ENCODE data around the gene TMEM221. TPM values are rescaled to one million over a fixed set of nuclear protein-coding genes. Genes with fewer than 3 reads are reported as not detected.

The TMEM221 gene
- total RNA-seq, 2 donors from 2014 or later, result not detected

GRCh38 chr19:17467471-17468301 is 19.2 kb upstream of the TMEM221 start:
- Mint-ChIP-seq H3K27me3 (no peaks in the 10 kb centered on the region), H3K36me3 (no peaks in the 10 kb centered on the region), H3K4me3 (no peak overlapping the region), H3K27ac (peak overlapping the region in 1 of 2 donors; percentile 49), H3K4me1 (ENCODE audit: low read depth in 2 of 2) (peaks cover 13 to 19% of the 10 kb centered on the region in 2 donors), H3K9me3 (no peaks in the 10 kb centered on the region)
- ATAC-seq (no peak), DNase-seq (ENCODE audit: low spot score) (no peak)

DNA sequence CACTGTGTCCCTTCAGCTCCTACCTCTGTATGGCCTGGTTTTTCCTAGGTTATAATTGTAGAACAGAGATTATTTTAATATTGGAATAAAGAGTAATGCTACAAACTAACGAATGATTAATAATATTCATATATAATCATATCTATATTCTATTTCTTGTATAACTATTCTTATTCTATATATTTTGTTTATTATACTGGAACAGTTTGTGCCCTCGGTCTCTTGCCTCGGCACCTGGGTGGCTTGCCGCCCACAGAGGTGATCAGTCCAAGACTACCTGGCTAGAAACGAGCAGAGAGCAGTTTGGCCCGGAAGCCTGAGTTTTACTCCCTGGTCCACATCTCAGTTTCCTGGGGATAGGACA is 18.0 kb upstream of the TMEM221 start:
- Mint-ChIP-seq H3K27ac (no peak overlapping the region), H3K4me3 (no peak overlapping the region), H3K36me3 (no peaks in the 10 kb centered on the region), H3K4me1 (ENCODE audit: low read depth in 2 of 2) (peaks cover 13 to 18% of the 10 kb centered on the region in 2 donors), H3K27me3 (no peaks in the 10 kb centered on the region), H3K9me3 (no peaks in the 10 kb centered on the region)
- DNase-seq (ENCODE audit: low spot score) (no peak), ATAC-seq (no peak)

GRCh38 chr19:17460372-17461230 is 12.1 kb upstream of the TMEM221 start, which contains the start of gene NXNL1:
TSS of gene NXNL1 (minus strand) at chr19:17460926. CDS start at chr19:17460869, 57 bp downstream.
- Mint-ChIP-seq H3K9me3 (no peaks in the 10 kb centered on the region), H3K36me3 (no peaks in the 10 kb centered on the region), H3K4me3 (no peak within 1 kb of the TSS), H3K27ac (no peak within 1 kb of the TSS), H3K4me1 (ENCODE audit: low read depth in 2 of 2) (no peaks in the 10 kb centered on the region), H3K27me3 (peaks cover 8 to 10% of the 10 kb centered on the region in 2 donors)
- DNase-seq (ENCODE audit: low spot score), result no peak
- ATAC-seq, result no peak

GRCh38 chr19:17458970-17459369 is 10.5 kb upstream of the TMEM221 start:
- no peak overlapping the region for H3K27ac Mint-ChIP-seq
- H3K27me3 Mint-ChIP-seq, result peaks cover 8 to 15% of the 10 kb centered on the region in 2 donors
- H3K9me3 Mint-ChIP-seq, result no peaks in the 10 kb centered on the region
- H3K4me1 Mint-ChIP-seq (ENCODE audit: low read depth in 2 of 2), result no peaks in the 10 kb centered on the region
- no peak overlapping the region for H3K4me3 Mint-ChIP-seq
- DNase-seq (ENCODE audit: low spot score) (no peak), ATAC-seq (no peak)
- H3K36me3 Mint-ChIP-seq, result no peaks in the 10 kb centered on the region

GRCh38 chr19:17457616-17458015 is 9.1 kb upstream of the TMEM221 start:
- Mint-ChIP-seq H3K9me3 (no peaks in the 10 kb centered on the region), H3K36me3 (no peaks in the 10 kb centered on the region), H3K4me1 (ENCODE audit: low read depth in 2 of 2) (peaks cover 0 to 3% of the 10 kb centered on the region in 2 donors), H3K27me3 (peaks cover 8 to 18% of the 10 kb centered on the region in 2 donors), H3K27ac (no peak overlapping the region), H3K4me3 (no peak overlapping the region)
- ATAC-seq (no peak), DNase-seq (ENCODE audit: low spot score) (no peak)

GRCh38 chr19:17456127-17456526 is 7.7 kb upstream of the TMEM221 start:
- Mint-ChIP-seq H3K27ac (no peak overlapping the region), H3K36me3 (no peaks in the 10 kb centered on the region), H3K4me3 (no peak overlapping the region), H3K9me3 (no peaks in the 10 kb centered on the region), H3K4me1 (ENCODE audit: low read depth in 2 of 2) (peaks cover 0 to 3% of the 10 kb centered on the region in 2 donors), H3K27me3 (peaks cover 8 to 18% of the 10 kb centered on the region in 2 donors)
- no peak for ATAC-seq
- no peak for DNase-seq (ENCODE audit: low spot score)

GRCh38 chr19:17455308-17456123 is 7.0 kb upstream of the TMEM221 start:
- no peak for DNase-seq (ENCODE audit: low spot score)
- Mint-ChIP-seq H3K9me3 (no peaks in the 10 kb centered on the region), H3K4me1 (ENCODE audit: low read depth in 2 of 2) (peaks cover 0 to 3% of the 10 kb centered on the region in 2 donors), H3K4me3 (no peak overlapping the region), H3K27me3 (peaks cover 9 to 18% of the 10 kb centered on the region in 2 donors), H3K27ac (no peak overlapping the region), H3K36me3 (no peaks in the 10 kb centered on the region)
- peak; percentile 36 to 39 for ATAC-seq

GRCh38 chr19:17454576-17455071 is 6.2 kb upstream of the TMEM221 start:
- H3K4me3 Mint-ChIP-seq, result no peak overlapping the region
- H3K4me1 Mint-ChIP-seq (ENCODE audit: low read depth in 2 of 2), result peaks cover 6 to 8% of the 10 kb centered on the region in 2 donors
- DNase-seq (ENCODE audit: low spot score) (no peak), ATAC-seq (no peak)
- H3K36me3 Mint-ChIP-seq, result no peaks in the 10 kb centered on the region
- H3K27me3 Mint-ChIP-seq, result peaks cover 18 to 25% of the 10 kb centered on the region in 2 donors
- no peaks in the 10 kb centered on the region for H3K9me3 Mint-ChIP-seq
- H3K27ac Mint-ChIP-seq, result no peak overlapping the region

DNA sequence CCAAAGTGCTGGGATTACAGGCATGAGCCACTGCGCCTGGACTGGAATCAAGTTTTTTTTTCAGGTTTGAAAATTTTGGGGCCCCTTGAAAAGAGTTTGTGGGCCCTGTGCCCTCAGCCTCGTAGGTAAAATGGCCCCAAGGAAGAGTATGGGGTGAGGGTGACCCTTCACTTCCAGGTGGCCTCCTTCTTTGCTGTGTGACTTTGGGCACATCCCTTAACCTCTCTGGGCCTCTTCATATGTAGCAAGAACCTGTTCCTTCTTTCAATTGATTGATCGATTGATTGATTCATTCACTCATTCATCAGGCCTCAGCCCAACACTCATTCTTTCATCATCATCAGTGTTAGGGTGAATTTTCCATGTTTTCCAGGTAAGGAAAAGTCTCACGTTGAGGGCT is 3.4 kb upstream of the TMEM221 start:
- peaks cover 6 to 8% of the 10 kb centered on the region in 2 donors for H3K4me1 Mint-ChIP-seq (ENCODE audit: low read depth in 2 of 2)
- H3K27me3 Mint-ChIP-seq, result peaks cover 18 to 21% of the 10 kb centered on the region in 2 donors
- no peak overlapping the region for H3K4me3 Mint-ChIP-seq
- DNase-seq (ENCODE audit: low spot score), result no peak
- no peak overlapping the region for H3K27ac Mint-ChIP-seq
- H3K36me3 Mint-ChIP-seq, result no peaks in the 10 kb centered on the region
- no peak for ATAC-seq
- no peaks in the 10 kb centered on the region for H3K9me3 Mint-ChIP-seq

- ATAC-seq, result no peak
- Mint-ChIP-seq H3K4me1 (ENCODE audit: low read depth in 2 of 2) (peaks cover 6 to 8% of the 10 kb centered on the region in 2 donors), H3K27me3 (peaks cover 18 to 19% of the 10 kb centered on the region in 2 donors), H3K36me3 (no peaks in the 10 kb centered on the region), H3K9me3 (no peaks in the 10 kb centered on the region), H3K27ac (peak overlapping the region in 1 of 2 donors; percentile 64), H3K4me3 (peak overlapping the region; percentile 4)
- no peak for DNase-seq (ENCODE audit: low spot score)
Observed at GRCh38 chr19:17450264-17451075, 2.0 kb upstream of the TMEM221 start.

DNA sequence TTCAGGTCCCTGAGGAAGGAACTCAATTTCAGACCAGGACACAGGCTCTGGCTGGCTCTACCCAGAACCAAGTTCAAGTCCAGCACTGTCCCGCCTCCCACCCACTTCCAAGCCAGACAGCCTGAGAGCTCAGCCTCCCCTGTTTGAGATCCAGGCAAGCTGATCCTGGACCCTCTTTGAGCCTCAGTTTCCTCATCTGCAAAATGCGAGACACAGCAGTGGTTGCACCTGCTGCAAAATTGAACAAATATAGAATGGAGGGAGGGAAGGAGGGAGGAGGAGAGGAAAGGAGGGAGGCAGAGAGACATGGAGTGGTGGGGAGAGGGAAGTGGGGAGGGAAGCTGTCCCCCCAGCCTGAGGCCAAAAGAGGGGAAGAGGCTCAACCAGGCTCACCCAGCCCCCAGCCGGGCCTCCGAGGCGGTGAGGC is 751 bp downstream of the TMEM221 start:
- H3K4me1 Mint-ChIP-seq (ENCODE audit: low read depth in 2 of 2), result peaks cover 5 to 6% of the 10 kb centered on the region in 2 donors
- no peak for DNase-seq (ENCODE audit: low spot score)
- H3K36me3 Mint-ChIP-seq, result no peaks in the 10 kb centered on the region
- no peak for ATAC-seq
- no peaks in the 10 kb centered on the region for H3K9me3 Mint-ChIP-seq
- no peak overlapping the region for H3K27ac Mint-ChIP-seq
- peak overlapping the region; percentile 25 for H3K4me3 Mint-ChIP-seq
- peaks cover 11 to 18% of the 10 kb centered on the region in 2 donors for H3K27me3 Mint-ChIP-seq

DNA sequence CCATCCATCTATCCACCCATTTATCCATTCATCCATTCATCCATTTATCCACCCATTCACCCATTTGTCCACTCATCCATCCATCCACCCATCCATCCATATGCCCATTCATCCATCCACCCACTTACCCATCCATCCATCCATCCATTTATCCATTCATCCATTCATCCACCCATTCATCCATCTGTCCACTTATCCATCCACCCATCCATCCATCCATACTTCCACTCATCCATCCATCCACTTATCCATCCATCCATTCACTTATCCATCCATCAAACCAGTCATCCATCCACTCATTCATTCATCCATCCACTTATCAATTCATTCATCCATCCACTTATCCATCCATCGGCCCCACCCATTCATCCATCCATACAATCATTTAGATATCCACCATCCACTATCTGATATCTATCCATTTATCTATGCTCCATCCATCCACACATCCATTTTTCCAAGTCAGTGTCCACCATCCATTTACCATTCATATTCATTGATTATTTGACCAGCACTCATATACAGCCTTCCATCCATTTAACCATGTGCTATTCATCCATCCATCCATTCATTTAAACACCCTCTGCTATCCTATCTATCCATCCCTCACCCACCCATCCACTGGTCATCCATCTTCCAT is 2.8 kb downstream of the TMEM221 start:
- DNase-seq (ENCODE audit: low spot score) (no peak), ATAC-seq (no peak)
- Mint-ChIP-seq H3K27me3 (peaks cover 11 to 18% of the 10 kb centered on the region in 2 donors), H3K4me1 (ENCODE audit: low read depth in 2 of 2) (peaks cover 5 to 6% of the 10 kb centered on the region in 2 donors), H3K36me3 (no peaks in the 10 kb centered on the region), H3K9me3 (no peaks in the 10 kb centered on the region), H3K4me3 (no peak overlapping the region), H3K27ac (no peak overlapping the region)
